ENCODE data around the gene FCER1A.

The FCER1A gene

GRCh38 chr1:159302095-159302494 lies at the start of gene FCER1A:
Gene FCER1A, plus strand, starts transcription at chr1:159302336. Its CDS starts 29 bp downstream, at chr1:159302365.
- DNase-seq (ENCODE audit: low read depth): no peak
- TF ChIP-seq CTCF (IDR thresholded peaks at IDR 0.05; ENCODE audit: low read length, missing control alignments): no peak
- H3K4me3 ChIP-seq (replicated peaks; ENCODE audit: low read depth, low read length): no peak within 1 kb of the TSS

- no peak overlapping the region for H3K4me3 ChIP-seq (replicated peaks; ENCODE audit: low read depth, low read length)
- no peak for TF ChIP-seq CTCF (IDR thresholded peaks at IDR 0.05; ENCODE audit: low read length, missing control alignments)
- no peak for DNase-seq (ENCODE audit: low read depth)
Measured at GRCh38 chr1:159261311-159261710, 40.8 kb upstream of the FCER1A start.

GRCh38 chr1:159261721-159262494 lies 40.2 kb upstream of the FCER1A start:
- no peak for DNase-seq (ENCODE audit: low read depth)
- TF ChIP-seq CTCF (IDR thresholded peaks at IDR 0.05; ENCODE audit: low read length, missing control alignments): no peak
- no peak overlapping the region for H3K4me3 ChIP-seq (replicated peaks; ENCODE audit: low read depth, low read length)

GRCh38 chr1:159266832-159267231 lies 35.3 kb upstream of the FCER1A start:
- no peak overlapping the region for H3K4me3 ChIP-seq (replicated peaks; ENCODE audit: low read depth, low read length)
- TF ChIP-seq CTCF (IDR thresholded peaks at IDR 0.05; ENCODE audit: low read length, missing control alignments): no peak
- DNase-seq (ENCODE audit: low read depth): no peak

- H3K4me3 ChIP-seq (replicated peaks; ENCODE audit: low read depth, low read length): no peak overlapping the region
- TF ChIP-seq CTCF (IDR thresholded peaks at IDR 0.05; ENCODE audit: low read length, missing control alignments): no peak
- no peak for DNase-seq (ENCODE audit: low read depth)
Measured at GRCh38 chr1:159274631-159275030, 27.5 kb upstream of the FCER1A start.

GRCh38 chr1:159275891-159276290 lies 26.2 kb upstream of the FCER1A start:
- TF ChIP-seq CTCF (IDR thresholded peaks at IDR 0.05; ENCODE audit: low read length, missing control alignments): no peak
- DNase-seq (ENCODE audit: low read depth): no peak
- no peak overlapping the region for H3K4me3 ChIP-seq (replicated peaks; ENCODE audit: low read depth, low read length)

GRCh38 chr1:159279773-159280172 lies 22.4 kb upstream of the FCER1A start:
- H3K4me3 ChIP-seq (replicated peaks; ENCODE audit: low read depth, low read length): no peak overlapping the region

More at GRCh38 chr1:159279773-159280172, 22.4 kb upstream of the FCER1A start:
- TF ChIP-seq CTCF (IDR thresholded peaks at IDR 0.05; ENCODE audit: low read length, missing control alignments): no peak
- no peak for DNase-seq (ENCODE audit: low read depth)
